HG03066 (cell line): ENCODE data around the gene GHRH.

Experiments used
- ATAC-seq: cut with Tn5 transposase; IDR thresholded peaks from one replicate; pipeline ENCODE4 v1.9.1; 2021; ENCODE audit warnings: low read depth; ENCODE audit not compliant: unreplicated experiment

GHRH gene

GRCh38 chr20:37219751-37220668 lies 41.6 kb downstream of the GHRH start:
- no peak for ATAC-seq

GRCh38 chr20:37218976-37219375 lies 42.6 kb downstream of the GHRH start:
- no peak for ATAC-seq

- no peak for ATAC-seq
These were observed 43.2 kb downstream of the GHRH start for GRCh38 chr20:37218441-37218840.

GRCh38 chr20:37209661-37210314 lies 51.8 kb downstream of the GHRH start:
- ATAC-seq = no peak

- ATAC-seq = no peak
These were observed 52.4 kb downstream of the GHRH start for GRCh38 chr20:37209193-37209592.

GRCh38 chr20:37207171-37207570 lies 54.4 kb downstream of the GHRH start:
- ATAC-seq = no peak

- no peak for ATAC-seq
These were observed 55.8 kb downstream of the GHRH start for GRCh38 chr20:37205794-37206193.

GRCh38 chr20:37205130-37205529 lies 56.5 kb downstream of the GHRH start:
- ATAC-seq = no peak

- ATAC-seq = no peak
These were observed 57.6 kb downstream of the GHRH start for GRCh38 chr20:37204056-37204455.

GRCh38 chr20:37202267-37202943 lies 59.2 kb downstream of the GHRH start:
- no peak for ATAC-seq

- no peak for ATAC-seq
These were observed 59.8 kb downstream of the GHRH start for GRCh38 chr20:37201827-37202162.
